Fibroblast of skin of left biceps (primary cell): ENCODE measurements around the gene JPH4.
"Not testable (repeated sequence)": the region's sequence is repeated elsewhere in the genome, so short reads cannot be mapped to it uniquely, and the experiment has no call there.

Experiments
- DNase-seq, 2 experiments: peaks; one replicate each; pipeline ENCODE4 v3.0.0-alpha.2; 2013; ENCODE audit warnings: low read depth in 2 of 2

Gene JPH4

GRCh38 chr14:23609001-23609400 is 30.4 kb upstream of the JPH4 start:
- DNase-seq, result no peak

DNA sequence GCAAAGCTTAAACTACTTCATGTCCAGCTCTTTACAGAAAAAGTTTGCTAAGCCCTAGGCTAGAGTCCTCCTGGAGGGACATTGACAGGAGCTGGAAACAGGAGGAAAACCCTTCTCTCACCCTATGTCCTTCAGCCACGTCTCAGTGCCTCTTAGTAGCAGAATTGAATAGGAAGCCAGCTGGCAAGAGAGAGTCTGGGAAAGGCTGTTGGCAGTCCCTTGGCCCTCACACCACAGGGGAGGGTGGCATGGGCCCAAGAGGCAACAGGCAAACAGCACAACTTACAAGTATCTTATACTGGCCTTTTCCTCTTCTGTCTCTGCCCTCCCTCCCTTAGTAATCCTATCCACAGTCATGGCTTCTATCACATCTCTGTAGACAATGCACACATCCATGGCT is 29.9 kb upstream of the JPH4 start:
- DNase-seq, result no peak

DNA sequence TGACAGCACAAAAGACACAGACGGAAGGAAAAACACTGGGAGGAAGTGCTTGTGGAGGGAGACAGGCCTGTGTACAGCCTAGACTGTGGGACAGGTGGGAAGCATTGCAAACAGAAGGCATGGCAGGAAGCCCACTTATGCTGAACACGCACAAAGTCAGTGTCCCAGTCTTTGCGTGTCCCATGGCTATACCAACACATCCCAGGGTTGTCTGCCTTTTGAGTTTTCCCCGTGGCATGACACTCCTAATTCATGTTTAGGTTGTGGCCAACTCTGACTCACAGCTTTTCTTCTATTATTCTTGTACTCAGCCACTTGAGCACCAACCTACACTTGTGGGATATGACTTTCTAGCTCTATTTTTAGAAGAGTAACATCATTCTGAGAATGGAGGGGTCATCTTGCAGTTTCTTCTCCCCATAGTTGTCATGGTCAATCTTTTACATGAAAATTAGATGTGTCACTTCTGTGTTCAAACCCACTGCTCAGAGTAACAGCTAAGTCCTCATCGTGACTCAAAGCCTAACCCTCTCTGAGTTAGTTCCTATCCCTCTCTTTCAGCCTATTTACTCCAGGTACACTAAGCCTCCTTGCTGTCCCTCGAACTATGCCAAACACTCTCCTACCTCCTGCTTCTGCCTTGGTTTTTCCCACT is 27.5 kb upstream of the JPH4 start:
- no peak for DNase-seq

GRCh38 chr14:23604675-23605170 is 26.1 kb upstream of the JPH4 start:
- no peak for DNase-seq

DNA sequence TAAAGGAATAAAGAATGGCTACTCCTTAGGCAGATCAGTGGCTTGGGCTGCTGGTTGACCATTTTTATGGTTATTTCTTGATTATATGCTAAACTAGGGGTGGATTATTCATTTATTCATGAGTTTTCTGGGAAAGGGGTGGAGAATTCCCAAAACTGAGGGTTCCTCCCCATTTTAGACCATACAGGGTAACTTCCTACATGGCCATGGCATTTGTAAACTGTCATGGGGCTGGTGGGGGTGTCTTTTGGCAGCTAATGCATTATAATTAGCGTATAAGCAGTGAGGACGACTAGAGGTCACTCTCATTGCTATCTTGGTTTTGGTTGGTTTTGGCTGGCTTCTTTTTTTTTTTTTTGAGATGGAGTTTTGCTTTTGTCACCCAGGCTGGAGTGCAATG is 25.6 kb upstream of the JPH4 start:
- DNase-seq, result no peak

DNA sequence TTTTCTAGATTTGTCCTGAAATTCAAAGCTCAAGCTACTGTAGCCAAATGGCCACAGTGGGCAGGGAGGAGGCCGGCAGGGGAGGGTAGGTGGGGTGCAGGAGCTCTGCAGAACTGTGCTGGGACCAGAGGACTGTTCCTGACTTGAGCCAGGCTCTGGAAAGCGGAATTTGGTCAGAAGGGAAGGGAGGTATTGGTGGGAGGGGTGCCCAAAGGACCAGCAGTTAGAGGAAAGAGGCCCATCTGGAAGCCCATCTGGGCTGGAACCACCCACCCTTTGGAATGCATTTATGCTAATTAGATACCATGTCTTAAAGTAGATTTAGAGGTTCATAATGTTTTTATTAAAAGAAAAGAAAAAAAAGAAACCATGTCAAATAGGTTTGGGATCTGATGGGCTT is 24.5 kb upstream of the JPH4 start:
- DNase-seq, result no peak

DNA sequence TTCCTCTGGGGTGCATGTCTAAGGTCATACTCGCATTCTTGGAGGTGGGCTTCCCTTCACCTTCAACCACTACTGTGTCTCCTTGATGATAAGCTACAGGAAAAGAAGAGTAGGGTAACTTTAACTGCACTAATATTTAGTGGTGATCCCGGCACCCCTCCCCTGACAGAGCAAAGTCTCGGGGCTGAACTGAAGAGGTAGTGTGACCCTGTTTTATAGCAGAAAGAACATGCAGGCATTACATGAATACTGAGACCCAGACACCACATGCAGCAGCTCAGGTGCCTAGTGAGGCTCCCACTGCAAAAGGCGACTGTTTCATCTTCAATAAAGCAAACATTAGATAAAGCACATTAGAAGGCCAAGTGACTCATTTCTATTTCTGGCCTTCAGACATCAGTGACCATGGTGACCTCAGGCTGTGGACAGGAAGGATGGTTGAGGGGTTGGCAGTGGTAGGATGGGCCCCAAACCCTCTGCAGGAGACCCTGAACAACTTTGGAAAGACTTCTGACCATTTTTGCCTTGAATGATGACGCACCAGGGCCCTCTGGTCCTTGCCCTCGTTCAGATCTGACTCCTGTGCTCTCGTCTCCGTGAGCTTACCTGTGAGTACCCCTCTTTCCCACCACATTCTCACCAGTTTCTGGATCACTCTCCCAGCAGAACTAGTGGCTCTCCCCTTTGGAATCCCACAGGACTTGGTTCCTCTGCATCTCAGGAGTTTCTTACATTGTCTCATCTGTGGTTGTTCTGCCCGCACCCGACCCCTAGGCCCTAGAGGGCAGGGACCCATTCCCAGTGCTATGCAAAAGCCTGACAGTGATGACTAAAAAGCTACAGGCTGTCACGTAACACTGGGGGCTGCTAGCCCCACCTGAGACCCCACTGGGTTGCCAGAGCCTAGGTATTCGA is 23.8 kb upstream of the JPH4 start:
- DNase-seq, result no peak

GRCh38 chr14:23601845-23602180 is 23.2 kb upstream of the JPH4 start:
- DNase-seq, result no peak

- DNase-seq, result no peak
These were observed 22.8 kb upstream of the JPH4 start for GRCh38 chr14:23601424-23601823.

DNA sequence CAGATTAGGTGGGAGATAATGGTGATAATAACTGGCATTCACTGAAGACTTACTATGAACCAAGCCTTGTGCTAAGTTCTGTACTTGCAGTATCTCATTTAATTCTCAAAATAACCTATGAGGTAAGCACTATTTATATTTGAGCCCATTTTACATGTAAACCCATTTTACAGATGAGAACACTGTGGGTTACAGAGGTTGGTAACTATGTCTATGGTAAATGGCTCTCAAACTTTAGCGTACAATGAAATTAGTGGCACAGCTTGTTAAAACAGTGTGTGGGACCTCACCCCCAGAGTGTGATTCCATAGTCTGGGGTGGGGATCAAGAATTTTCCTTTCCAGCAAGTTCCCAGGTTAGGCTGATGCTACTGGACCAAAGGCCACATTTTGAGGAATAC is 22.2 kb upstream of the JPH4 start:
- DNase-seq, result no peak

- DNase-seq, result no peak
These were observed 21.7 kb upstream of the JPH4 start for GRCh38 chr14:23600322-23600707.

GRCh38 chr14:23594191-23594590 is 15.6 kb upstream of the JPH4 start:
- DNase-seq, result not testable (repeated sequence)

- no peak for DNase-seq
These were observed 11.6 kb upstream of the JPH4 start for GRCh38 chr14:23590198-23590597.

DNA sequence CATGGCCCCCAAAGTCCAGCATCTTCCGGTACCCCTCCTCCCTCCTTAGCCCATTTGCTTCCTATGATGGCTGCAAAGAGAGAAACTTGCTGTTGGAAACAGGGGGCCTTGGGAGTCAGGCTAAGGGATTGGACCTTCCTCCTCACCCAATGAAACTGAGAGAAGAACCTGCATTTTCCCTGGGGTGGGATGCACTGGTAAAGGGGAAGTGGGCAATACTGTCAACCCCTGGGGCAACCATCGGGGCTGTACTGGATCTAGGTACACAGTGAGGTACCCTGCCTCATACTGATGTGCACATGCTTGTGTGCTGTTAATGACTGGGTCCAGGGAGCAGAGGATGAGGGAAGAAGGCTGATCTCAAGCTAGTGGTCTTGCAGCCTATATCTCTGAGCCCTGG is 11.0 kb upstream of the JPH4 start:
- DNase-seq, result no peak

DNA sequence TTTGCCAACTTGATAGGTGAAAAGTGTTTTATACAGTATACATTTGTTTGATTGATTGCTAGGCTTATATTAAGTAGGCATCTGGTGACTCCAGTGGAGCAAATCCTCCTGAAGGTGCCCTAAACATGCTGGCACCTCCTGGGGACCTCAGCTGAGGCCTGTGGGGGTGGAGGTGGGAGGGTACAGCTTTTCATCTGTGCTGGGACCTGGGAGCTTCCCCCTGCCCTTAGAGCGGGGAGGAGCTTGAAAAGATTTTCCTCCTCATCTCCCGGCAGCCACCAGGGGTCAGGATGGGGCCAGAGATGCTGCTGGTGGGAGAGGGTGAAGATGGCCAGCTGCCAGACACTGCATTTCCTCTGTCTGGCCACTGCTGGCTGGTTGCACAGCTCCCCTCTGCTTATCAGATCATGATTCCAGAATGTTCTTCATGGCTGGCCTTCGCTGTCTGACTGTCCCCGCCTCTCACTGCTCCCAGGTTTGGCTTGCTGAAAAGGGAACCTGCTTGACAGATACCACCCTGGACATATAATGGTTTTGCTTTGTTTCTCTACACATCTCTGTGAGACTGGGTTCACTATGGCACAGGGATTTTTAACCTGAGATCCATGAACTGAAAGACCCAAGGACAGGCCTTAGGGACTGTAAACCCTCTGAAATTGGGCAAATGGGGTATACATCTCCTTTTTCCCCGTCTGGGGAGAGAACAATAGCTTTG is 10.5 kb upstream of the JPH4 start:
- peak; percentile 54 to 62 for DNase-seq

DNA sequence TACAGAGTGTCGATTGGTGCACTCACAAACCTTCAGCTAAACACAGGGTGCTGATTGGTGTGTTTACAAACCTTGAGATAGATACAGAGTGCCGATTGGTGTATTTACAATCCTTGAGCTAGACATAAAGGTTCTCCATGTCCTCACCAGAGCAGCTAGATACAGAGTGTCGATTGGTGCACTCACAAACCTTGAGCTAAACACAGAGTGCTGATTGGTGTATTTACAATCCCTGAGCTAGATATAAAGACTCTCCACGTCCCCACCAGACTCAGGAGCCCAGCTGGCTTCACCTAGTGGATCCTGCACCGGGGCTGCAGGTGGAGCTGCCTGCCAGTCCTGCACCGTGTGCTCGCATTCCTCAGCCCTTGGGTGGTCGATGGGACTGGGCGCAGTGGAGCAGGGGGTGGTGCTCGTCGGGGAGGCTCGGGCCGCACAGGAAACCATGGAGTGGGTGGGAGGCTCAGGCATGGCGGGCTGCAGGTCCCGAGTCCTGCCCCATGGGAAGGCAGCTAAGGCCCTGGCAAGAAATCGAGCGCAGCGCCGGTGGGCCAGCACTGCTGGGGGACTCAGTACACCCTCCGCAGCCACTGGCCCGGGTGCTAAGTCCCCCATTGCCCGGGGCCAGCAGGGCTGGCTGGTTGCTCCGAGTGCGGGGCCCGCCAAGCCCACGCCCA is 6.1 kb upstream of the JPH4 start:
- not testable (repeated sequence) for DNase-seq

- not testable (repeated sequence) for DNase-seq
These were observed 5.4 kb upstream of the JPH4 start for GRCh38 chr14:23583761-23584526.

DNA sequence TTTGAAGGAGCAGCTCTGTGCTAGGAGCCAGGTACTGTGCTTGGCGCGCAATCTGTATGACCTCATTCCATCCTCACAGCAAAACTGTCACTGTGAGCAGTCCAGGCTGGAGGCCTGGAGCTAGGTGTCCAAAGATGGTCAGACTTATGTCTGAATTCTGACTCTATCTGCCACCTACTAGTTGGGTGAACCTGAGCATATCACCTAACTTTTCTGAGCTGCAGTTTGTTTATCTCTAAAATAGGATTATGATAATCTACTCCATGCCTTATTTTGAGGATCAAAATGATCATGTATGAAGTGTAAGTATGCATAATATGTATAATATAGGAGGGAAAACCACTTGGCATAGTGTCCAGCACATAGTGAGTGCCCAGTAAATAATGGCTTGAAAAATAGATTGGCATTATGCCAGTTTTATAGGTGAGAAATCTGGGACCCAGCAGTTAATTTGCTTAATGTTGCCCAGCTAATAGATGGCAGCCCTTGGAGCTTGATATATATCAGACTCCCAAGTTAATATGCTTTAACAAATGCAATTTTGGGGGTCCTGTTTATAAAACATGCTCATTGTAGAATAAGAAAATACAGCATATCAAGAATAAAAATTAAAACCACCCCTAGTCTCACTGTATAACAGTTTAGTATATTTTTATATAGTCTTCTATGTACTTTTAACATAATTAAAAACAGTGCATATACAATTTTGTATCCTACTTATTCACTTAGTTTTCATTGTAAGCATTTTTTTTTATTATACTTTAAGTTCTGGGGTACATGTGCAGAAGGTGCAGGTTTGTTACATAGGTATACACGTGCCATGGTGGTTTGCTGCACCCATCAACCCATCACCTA is 4.5 kb upstream of the JPH4 start:
- DNase-seq, result no peak

DNA sequence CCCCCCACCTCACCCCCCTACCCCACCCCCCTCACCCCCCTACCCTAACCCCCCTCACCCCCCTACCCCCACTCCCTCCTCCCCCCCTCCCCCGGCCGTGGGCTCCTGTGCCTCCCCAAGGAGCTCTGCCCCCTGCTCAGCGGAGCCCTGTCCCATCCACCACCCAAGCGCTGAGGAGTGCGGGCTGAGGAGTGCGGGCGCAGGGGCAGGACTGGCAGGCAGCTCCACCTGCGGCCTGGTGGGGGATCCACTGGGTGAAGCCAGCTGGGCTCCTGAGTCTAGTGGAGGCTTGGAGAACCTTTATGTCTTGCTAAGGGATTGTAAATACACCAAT is 2.3 kb upstream of the JPH4 start:
- no peak for DNase-seq

DNA sequence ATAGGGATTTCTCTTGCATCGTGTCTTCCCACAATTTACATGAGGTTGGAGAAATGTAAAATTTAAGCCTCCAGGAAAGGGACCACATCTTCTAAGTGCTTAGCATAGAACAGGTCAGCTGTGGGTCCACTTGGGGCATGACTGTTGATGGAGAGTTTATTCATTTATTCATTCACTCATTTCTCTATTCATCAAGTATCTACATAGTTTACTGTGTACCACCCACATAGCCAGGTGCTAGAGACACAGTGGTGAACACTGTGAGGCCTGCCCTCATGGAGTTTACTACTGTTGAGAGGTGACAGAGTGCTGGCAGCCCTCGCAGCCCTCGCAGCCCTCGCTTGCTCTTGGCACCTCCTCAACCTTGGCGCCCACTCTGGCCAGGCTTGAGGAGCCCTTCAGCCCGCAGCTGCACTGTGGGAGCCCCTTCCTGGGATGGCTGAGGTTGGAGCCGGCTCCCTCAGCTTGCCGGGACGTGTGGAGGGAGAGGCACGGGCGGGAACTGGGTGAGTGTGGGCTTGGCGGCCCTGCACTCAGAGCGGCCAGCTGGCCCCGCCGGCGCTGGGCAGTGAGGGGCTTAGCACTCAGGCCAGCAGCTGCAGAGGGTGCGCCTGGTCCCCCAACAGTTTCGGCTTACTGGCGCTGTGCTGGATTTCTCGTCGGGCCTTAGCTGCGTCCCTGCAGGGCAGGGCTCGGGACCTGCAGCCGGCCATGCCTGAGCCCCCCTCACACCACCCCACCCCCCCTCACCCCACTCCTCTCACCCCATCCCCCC is 1.7 kb upstream of the JPH4 start:
- DNase-seq, result no peak
